ENCODE measurements around the gene ZNF521.

Gene ZNF521

GRCh38 chr18:25033175-25033574, 318.8 kb downstream of the ZNF521 start:
- DNase-seq (ENCODE audit: low read depth), result peak; percentile 2

- no peak for DNase-seq (ENCODE audit: low read depth)
Measured at GRCh38 chr18:25029802-25030201, 322.2 kb downstream of the ZNF521 start.

GRCh38 chr18:25019931-25020330, 332.0 kb downstream of the ZNF521 start:
- DNase-seq (ENCODE audit: low read depth), result no peak

GRCh38 chr18:25019086-25019860, 332.7 kb downstream of the ZNF521 start:
- DNase-seq (ENCODE audit: low read depth), result no peak

GRCh38 chr18:25016666-25017065, 335.3 kb downstream of the ZNF521 start:
- DNase-seq (ENCODE audit: low read depth), result no peak

GRCh38 chr18:25016181-25016580, 335.8 kb downstream of the ZNF521 start:
- no peak for DNase-seq (ENCODE audit: low read depth)

All from fibroblast of the conjunctiva (primary cell).